Naive thymus-derived CD4-positive, alpha-beta T cell (primary cell): ENCODE data around the gene TBXA2R. TPM values are rescaled to one million over a fixed set of nuclear protein-coding genes. Genes with fewer than 3 reads are reported as not detected.
A peak's percentile ranks its signal among the peaks of the same experiment; 100 is the strongest.
"Not testable (repeated sequence)": the region's sequence is repeated elsewhere in the genome, so short reads cannot be mapped to it uniquely, and the experiment has no call there.

ENCODE experiments used
- ATAC-seq: fragments of 150-1000 bp; cut with Tn5 transposase; 2 replicates; pipeline ENCODE4 v1.10.0; 2021; ENCODE audit warnings: mild to moderate bottlenecking, moderate library complexity
- CTCF ChIA-PET: fragments of 350-600 bp; sonication (Branson Sonifier 250); formaldehyde crosslinking; loops from one replicate; lab custom pipeline; 2021; ENCODE audit warnings: antibody characterized with exemption; lab: Charles Lee
- POLR2A ChIA-PET: fragments of 350-600 bp; sonication (Branson Sonifier 250); formaldehyde crosslinking; loops from one replicate; lab custom pipeline; 2021; ENCODE audit warnings: antibody characterized with exemption, inconsistent platforms; lab: Charles Lee
- DNase-seq, 9 donors: peaks; one replicate each; pipeline versions ENCODE4 v3.0.0 to v3.0.0-alpha.2; 2020 to 2022; ENCODE audit warnings: mixed read lengths in 1 of 9
- H3K27ac ChIP-seq: one replicate; pipeline ENCODE4 v1.7.0; 2013; ENCODE audit warnings: mild to moderate bottlenecking, low read depth, low read length, moderate library complexity
- H3K27me3 ChIP-seq, 2 donors: one replicate each; pipeline ENCODE4 v1.7.0; 2013; ENCODE audit warnings: low read length in 2 of 2, mild to moderate bottlenecking in 2 of 2, moderate library complexity in 2 of 2; ENCODE audit not compliant: control insufficient read depth in 2 of 2, insufficient read depth in 2 of 2
- H3K36me3 ChIP-seq, 3 experiments: 1 replicate in 2 of 3; 2 replicates in 1 of 3; pipeline ENCODE4 v1.7.0; 2013; ENCODE audit warnings: low read length in 3 of 3, mild to moderate bottlenecking in 3 of 3, moderate library complexity in 1 of 3; ENCODE audit not compliant: insufficient read depth in 3 of 3, control insufficient read depth in 2 of 3
- H3K4me1 ChIP-seq, 2 donors: one replicate each; pipeline ENCODE4 v1.7.0; 2013; ENCODE audit warnings: low read length in 2 of 2, mild to moderate bottlenecking in 2 of 2, moderate library complexity in 1 of 2; ENCODE audit not compliant: control insufficient read depth in 2 of 2, insufficient read depth in 2 of 2
- H3K4me3 ChIP-seq: 2 replicates; pipeline ENCODE4 v1.7.0; 2013; ENCODE audit warnings: mild to moderate bottlenecking, low read length
- H3K9me3 ChIP-seq, 3 experiments: 1 replicate in 2 of 3; 2 replicates in 1 of 3; pipeline ENCODE4 v1.7.0; 2013; ENCODE audit warnings: low read length in 3 of 3; ENCODE audit not compliant: control insufficient read depth in 2 of 3
- H3K27ac Mint-ChIP-seq, 9 donors: one replicate each; pipeline ENCODE4 v1.8.0; 2020 to 2022; ENCODE audit warnings: mixed read lengths in 9 of 9, mild to moderate bottlenecking in 8 of 9, moderate library complexity in 5 of 9, inconsistent platforms in 2 of 9
- H3K27me3 Mint-ChIP-seq, 5 donors: one replicate each; pipeline ENCODE4 v1.8.0; 2021 to 2022; ENCODE audit warnings: mixed read lengths in 5 of 5, mild to moderate bottlenecking in 1 of 5
- H3K36me3 Mint-ChIP-seq, 5 donors: one replicate each; pipeline ENCODE4 v1.8.0; 2020 to 2022; ENCODE audit warnings: mixed read lengths in 5 of 5, mild to moderate bottlenecking in 3 of 5, inconsistent platforms in 1 of 5
- H3K4me1 Mint-ChIP-seq, 7 donors: one replicate each; pipeline ENCODE4 v1.8.0; 2020 to 2022; ENCODE audit warnings: mixed read lengths in 7 of 7, mild to moderate bottlenecking in 3 of 7, inconsistent platforms in 1 of 7
- H3K4me3 Mint-ChIP-seq, 10 donors: one replicate each; pipeline ENCODE4 v1.8.0; 2020 to 2022; ENCODE audit warnings: mild to moderate bottlenecking in 10 of 10, mixed read lengths in 10 of 10, moderate library complexity in 6 of 10, inconsistent platforms in 2 of 10
- H3K9me3 Mint-ChIP-seq, 11 donors: one replicate each; pipeline ENCODE4 v1.8.0; 2020 to 2022; ENCODE audit warnings: mixed read lengths in 11 of 11, mild to moderate bottlenecking in 4 of 11, inconsistent platforms in 1 of 11, moderate library complexity in 1 of 11
- intact Hi-C, 2 donors: fragments of 100-400 bp; cut with micrococcal nuclease; formaldehyde crosslinking; loops; one replicate each; pipeline ENCODE4 v1.15.1; 2023
- polyA plus RNA-seq, 2 donors: library from polyadenylated mRNA; unstranded; fragments of 300-500 nt; fragmentation: Illumina TruSeq; gene quantifications; one replicate each; pipeline ENCODE4 v1.2.3, GENCODE V29; 2021
- total RNA-seq, 6 experiments: library from RNA in 5 of 6; stranded (reverse) in 5 of 6; gene quantifications; 1 replicate in 5 of 6; 2 replicates in 1 of 6; pipeline ENCODE4 v1.2.3 and lab custom pipeline; 2021 to 2026

Gene TBXA2R
- total and polyA plus RNA-seq, 7 experiments from 2014 or later: 0.73 to 9.0 (median 5.1) TPM

GRCh38 chr19:3570042-3570441 lies 36.6 kb downstream of the TBXA2R start:
- DNase-seq, H3K27me3 Mint-ChIP-seq, H3K36me3 ChIP-seq, ATAC-seq, H3K36me3 Mint-ChIP-seq, H3K27ac Mint-ChIP-seq, H3K4me3 Mint-ChIP-seq, H3K9me3 Mint-ChIP-seq, H3K27ac ChIP-seq, H3K4me3 ChIP-seq, H3K9me3 ChIP-seq, H3K27me3 ChIP-seq: not testable (repeated sequence)
- CTCF ChIA-PET: interaction anchor here (0.6 to 0.7 kb wide), 2 partner anchors 15 to 311 kb away, joined by 3 to 4 read pairs; no protein-coding TSS in a partner anchor
- POLR2A ChIA-PET: interaction anchor here (3.0 kb wide), 1 partner anchor 13 kb away, joined by 15 read pairs; the partner anchor contains the start of gene MFSD12
- peaks cover 12 to 13% of the 10 kb centered on the region in 2 donors for H3K4me1 ChIP-seq
- intact Hi-C loops: loop anchor here in 1 of 2 donors (5.0 kb wide), 1 partner anchor 37 kb away; the partner anchor contains the start of gene TBXA2R
- peaks cover 7 to 25% (median 12%) of the 10 kb centered on the region in 7 donors for H3K4me1 Mint-ChIP-seq

- Mint-ChIP-seq H3K4me3 (no peak overlapping the region), H3K27me3 (no peaks in the 10 kb centered on the region), H3K27ac (no peak overlapping the region), H3K36me3 (no peaks in the 10 kb centered on the region), H3K9me3 (no peaks in the 10 kb centered on the region), H3K4me1 (no peaks in the 10 kb centered on the region)
- CTCF ChIA-PET: interaction anchor here (1.2 kb wide), 1 partner anchor 20 kb away, joined by 3 read pairs; no protein-coding TSS in a partner anchor
- H3K27me3 ChIP-seq: no peaks in the 10 kb centered on the region
- no peak overlapping the region for H3K27ac ChIP-seq
- intact Hi-C loops: no loop called here
- DNase-seq (no peak), ATAC-seq (no peak)
- no peaks in the 10 kb centered on the region for H3K9me3 ChIP-seq
- no peaks in the 10 kb centered on the region for H3K4me1 ChIP-seq
- H3K4me3 ChIP-seq: no peak overlapping the region
- no peaks in the 10 kb centered on the region for H3K36me3 ChIP-seq
- POLR2A ChIA-PET: interaction anchor here (0.7 kb wide), 1 partner anchor 126 kb away, joined by 5 read pairs; no protein-coding TSS in a partner anchor
Observed at GRCh38 chr19:3565139-3565538, 41.5 kb downstream of the TBXA2R start.

GRCh38 chr19:3563709-3564524 lies 42.8 kb downstream of the TBXA2R start:
- no peak overlapping the region for H3K27ac Mint-ChIP-seq
- no peaks in the 10 kb centered on the region for H3K9me3 ChIP-seq
- H3K36me3 Mint-ChIP-seq: no peaks in the 10 kb centered on the region
- no peaks in the 10 kb centered on the region for H3K27me3 ChIP-seq
- no peak overlapping the region for H3K4me3 ChIP-seq
- H3K27me3 Mint-ChIP-seq: no peaks in the 10 kb centered on the region
- ATAC-seq (no peak), DNase-seq (no peak)
- intact Hi-C loops: no loop called here
- H3K4me3 Mint-ChIP-seq: no peak overlapping the region
- no peak overlapping the region for H3K27ac ChIP-seq
- no peaks in the 10 kb centered on the region for H3K4me1 ChIP-seq
- ChIA-PET POLR2A (interaction anchor here (1.3 kb wide), 1 partner anchor 9 kb away, joined by 3 read pairs; no protein-coding TSS in a partner anchor), CTCF (interaction anchor here (0.6 to 1.0 kb wide), 2 partner anchors 19 to 383 kb away, joined by 4 to 6 read pairs; no protein-coding TSS in a partner anchor)
- H3K36me3 ChIP-seq: no peaks in the 10 kb centered on the region
- H3K4me1 Mint-ChIP-seq: peaks cover 0 to 1% (median 0%) of the 10 kb centered on the region in 7 donors
- H3K9me3 Mint-ChIP-seq: no peaks in the 10 kb centered on the region

- H3K4me3 Mint-ChIP-seq: peak within 1 kb of the TSS; percentile 92 to 100 (median 96)
- H3K27me3 Mint-ChIP-seq: no peaks in the 10 kb centered on the region
- DNase-seq: peak; percentile 88 to 98 (median 93)
- peaks cover 0 to 9% (median 0%) of the 10 kb centered on the region in 5 donors for H3K36me3 Mint-ChIP-seq
- H3K9me3 Mint-ChIP-seq: peaks cover 0 to 2% (median 0%) of the 10 kb centered on the region in 11 donors
- CTCF ChIA-PET: interaction anchor here (1.1 to 4.5 kb wide), 4 partner anchors 12 to 205 kb away, joined by 3 to 30 read pairs (median 6); partner anchors contain the start of genes GIPC3, MRPL54 and PIP5K1C
- intact Hi-C loops: loop anchor here (1.0 to 10.0 kb wide), 9 partner anchors 15 to 917 kb away; partner anchors contain the start of genes FZR1 (in 2 of the 2), HMG20B (in 2 of the 2), APBA3 (in 1 of the 2) and HDGFL2 (in 1 of the 2)
- no peaks in the 10 kb centered on the region for H3K9me3 ChIP-seq
- peaks cover 0 to 7% (median 0%) of the 10 kb centered on the region in 3 experiments for H3K36me3 ChIP-seq
- peak within 1 kb of the TSS; percentile 90 for H3K4me3 ChIP-seq
- H3K27ac Mint-ChIP-seq: peak within 1 kb of the TSS; percentile 92 to 97 (median 95)
- no peaks in the 10 kb centered on the region for H3K27me3 ChIP-seq
- H3K4me1 ChIP-seq: peaks cover 25 to 30% of the 10 kb centered on the region in 2 donors
- peak; percentile 94 for ATAC-seq
- H3K27ac ChIP-seq: peak within 1 kb of the TSS; percentile 83
- POLR2A ChIA-PET: interaction anchor here (0.6 to 3.1 kb wide), 12 partner anchors 11 to 529 kb away, joined by 3 to 25 read pairs (median 4); partner anchors contain the start of genes FZR1, GIPC3 and MRPL54
- peaks cover 18 to 40% (median 38%) of the 10 kb centered on the region in 7 donors for H3K4me1 Mint-ChIP-seq
Observed at GRCh38 chr19:3557461-3558248, 49.0 kb downstream of the TBXA2R start, which contains the start of gene MFSD12. MFSD12 (minus strand) TSS chr19:3557586; CDS start chr19:3557403, 183 bp downstream.

GRCh38 chr19:3556978-3557460 lies 49.7 kb downstream of the TBXA2R start:
- Mint-ChIP-seq H3K4me3 (peak overlapping the region; percentile 92 to 100 (median 96)), H3K9me3 (peaks cover 0 to 2% (median 0%) of the 10 kb centered on the region in 11 donors), H3K36me3 (peaks cover 0 to 9% (median 0%) of the 10 kb centered on the region in 5 donors), H3K4me1 (peaks cover 18 to 43% (median 40%) of the 10 kb centered on the region in 7 donors), H3K27me3 (no peaks in the 10 kb centered on the region), H3K27ac (peak overlapping the region; percentile 92 to 97 (median 95))
- Histone ChIP-seq H3K4me1 (peaks cover 25 to 32% of the 10 kb centered on the region in 2 donors), H3K36me3 (peaks cover 0 to 7% (median 0%) of the 10 kb centered on the region in 3 experiments), H3K4me3 (peak overlapping the region; percentile 77), H3K9me3 (no peaks in the 10 kb centered on the region), H3K27ac (peak overlapping the region; percentile 83), H3K27me3 (no peaks in the 10 kb centered on the region)
- ATAC-seq: peak; percentile 30
- DNase-seq: peak in 8 of 9 donors; percentile 42 to 66 (median 54)
- ChIA-PET POLR2A (interaction anchor here (0.6 to 3.1 kb wide), 18 partner anchors 10 to 530 kb away, joined by 3 to 25 read pairs (median 4); partner anchors contain the start of genes FZR1, GIPC3 and MRPL54), CTCF (interaction anchor here (0.9 to 4.5 kb wide), 6 partner anchors 12 to 205 kb away, joined by 3 to 30 read pairs (median 4); partner anchors contain the start of genes GIPC3, MRPL54 and PIP5K1C)
- intact Hi-C loops: loop anchor here (1.0 to 10.0 kb wide), 9 partner anchors 15 to 918 kb away; partner anchors contain the start of genes FZR1 (in 2 of the 2), HMG20B (in 2 of the 2), APBA3 (in 1 of the 2) and HDGFL2 (in 1 of the 2)
